Endodermal cell (in vitro differentiated cells): ENCODE results near the gene PPP2R3A. TPM values are rescaled to one million over a fixed set of nuclear protein-coding genes. Genes with fewer than 3 reads are reported as not detected.

Experiments
- DNase-seq: peaks from one replicate; pipeline ENCODE4 v3.0.0-alpha.2; 2017
- H3K27ac ChIP-seq: 2 replicates; pipeline ENCODE4 v1.5.1; 2013; ENCODE audit warnings: mild to moderate bottlenecking, low read depth, low read length, moderate library complexity
- H3K27me3 ChIP-seq: 2 replicates; pipeline ENCODE4 v1.6.1; 2013; ENCODE audit warnings: mild to moderate bottlenecking, low read length, moderate library complexity; ENCODE audit not compliant: insufficient read depth, control insufficient read depth, poor library complexity, severe bottlenecking
- H3K36me3 ChIP-seq: 2 replicates; pipeline ENCODE4 v1.7.0; 2013; ENCODE audit warnings: mild to moderate bottlenecking, low read length, moderate library complexity; ENCODE audit not compliant: control insufficient read depth, insufficient read depth
- H3K4me1 ChIP-seq: one replicate; pipeline ENCODE4 v1.7.0; 2013; ENCODE audit warnings: low read length; ENCODE audit not compliant: control insufficient read depth, insufficient read depth
- H3K4me3 ChIP-seq: 2 replicates; pipeline ENCODE4 v1.5.1; 2013; ENCODE audit warnings: mild to moderate bottlenecking, low read length, moderate library complexity
- H3K9ac ChIP-seq: 2 replicates; pipeline ENCODE4 v1.6.1; 2013; ENCODE audit warnings: mild to moderate bottlenecking, low read length, moderate library complexity; ENCODE audit not compliant: poor library complexity, severe bottlenecking; ENCODE audit errors: extremely low read depth
- H3K9me3 ChIP-seq: 2 replicates; pipeline ENCODE4 v1.6.1; 2013; ENCODE audit warnings: mild to moderate bottlenecking, low read length, moderate library complexity; ENCODE audit not compliant: control insufficient read depth
- H3K27ac Mint-ChIP-seq: 2 replicates; pipeline ENCODE4 v1.8.0; 2020; ENCODE audit warnings: mixed read lengths
- H3K27me3 Mint-ChIP-seq: 2 replicates; pipeline ENCODE4 v1.8.0; 2021; ENCODE audit warnings: mild to moderate bottlenecking, mixed read lengths; ENCODE audit not compliant: insufficient read depth
- H3K36me3 Mint-ChIP-seq: 2 replicates; pipeline ENCODE4 v1.8.0; 2020; ENCODE audit warnings: low read depth, mixed read lengths
- H3K4me1 Mint-ChIP-seq: 2 replicates; pipeline ENCODE4 v1.8.0; 2020; ENCODE audit warnings: mixed read lengths
- H3K4me3 Mint-ChIP-seq: 2 replicates; pipeline ENCODE4 v1.8.0; 2020; ENCODE audit warnings: mild to moderate bottlenecking, moderate library complexity, mixed read lengths
- H3K9me3 Mint-ChIP-seq: 2 replicates; pipeline ENCODE4 v1.8.0; 2020; ENCODE audit warnings: mild to moderate bottlenecking, mixed read lengths
- WGBS, 2 experiments: methylation state at CpG; one replicate each; pipeline versions ENCODE4 v1.1.5 to v1.1.7; 2013; ENCODE audit warnings: missing lambda C conversion rate in 2 of 2, mixed read lengths in 1 of 2; ENCODE audit not compliant: insufficient coverage in 1 of 2, insufficient read length in 1 of 2; 5-methylcytosine and 5-hydroxymethylcytosine counted together
- total RNA-seq, 2 donors: library from RNA; stranded (reverse); fragmentation: NEBNext Ultra II Directional in 1 of 2; extraction: Animal tissue kit (Norgen Biotek cat#: 25700) in 1 of 2; gene quantifications; 2 replicates in 1 of 2; 3 replicates in 1 of 2; pipeline ENCODE4 v1.2.1, GENCODE V29; 2021
- TF ChIP-seq, protein P1 (sequence below): fragments of 200-600 bp; sonication (generic); conservative IDR thresholded peaks from 2 replicates; pipeline ENCODE4 v1.5.0; 2021; ENCODE audit warnings: antibody characterized with exemption, mild to moderate bottlenecking

PPP2R3A gene
- total RNA-seq, 2 donors from 2014 or later = 12.5 to 16.5 TPM

DNA sequence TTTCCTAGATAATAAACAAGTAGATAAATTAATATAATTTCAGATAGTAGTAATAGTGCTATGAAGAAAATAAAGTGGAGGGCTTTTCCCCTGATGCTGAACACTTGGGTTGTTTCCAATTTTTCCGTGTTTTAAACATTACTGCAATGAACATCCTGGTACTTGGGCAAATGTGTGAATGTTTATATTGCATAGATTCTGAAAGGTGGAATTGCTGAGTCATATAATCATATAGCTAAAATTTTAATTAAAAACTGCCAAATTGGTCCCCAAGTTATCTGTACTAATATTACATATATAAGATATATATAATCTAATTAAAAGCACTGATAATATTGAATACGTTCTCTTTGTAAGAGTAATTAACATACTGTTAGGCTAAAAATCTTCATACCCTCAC lies 10.0 kb downstream of the PPP2R3A start:
- TF ChIP-seq, protein P1, sequence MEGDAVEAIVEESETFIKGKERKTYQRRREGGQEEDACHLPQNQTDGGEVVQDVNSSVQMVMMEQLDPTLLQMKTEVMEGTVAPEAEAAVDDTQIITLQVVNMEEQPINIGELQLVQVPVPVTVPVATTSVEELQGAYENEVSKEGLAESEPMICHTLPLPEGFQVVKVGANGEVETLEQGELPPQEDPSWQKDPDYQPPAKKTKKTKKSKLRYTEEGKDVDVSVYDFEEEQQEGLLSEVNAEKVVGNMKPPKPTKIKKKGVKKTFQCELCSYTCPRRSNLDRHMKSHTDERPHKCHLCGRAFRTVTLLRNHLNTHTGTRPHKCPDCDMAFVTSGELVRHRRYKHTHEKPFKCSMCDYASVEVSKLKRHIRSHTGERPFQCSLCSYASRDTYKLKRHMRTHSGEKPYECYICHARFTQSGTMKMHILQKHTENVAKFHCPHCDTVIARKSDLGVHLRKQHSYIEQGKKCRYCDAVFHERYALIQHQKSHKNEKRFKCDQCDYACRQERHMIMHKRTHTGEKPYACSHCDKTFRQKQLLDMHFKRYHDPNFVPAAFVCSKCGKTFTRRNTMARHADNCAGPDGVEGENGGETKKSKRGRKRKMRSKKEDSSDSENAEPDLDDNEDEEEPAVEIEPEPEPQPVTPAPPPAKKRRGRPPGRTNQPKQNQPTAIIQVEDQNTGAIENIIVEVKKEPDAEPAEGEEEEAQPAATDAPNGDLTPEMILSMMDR = no peak
- no peak for DNase-seq
- H3K9ac ChIP-seq = no peak overlapping the region
- Mint-ChIP-seq H3K36me3 (no peaks in the 10 kb centered on the region), H3K4me3 (no peak overlapping the region), H3K4me1 (peaks cover 29% of the 10 kb centered on the region), H3K27ac (no peak overlapping the region), H3K9me3 (no peaks in the 10 kb centered on the region), H3K27me3 (no peaks in the 10 kb centered on the region)
- H3K27ac ChIP-seq = no peak overlapping the region
- no peak overlapping the region for H3K4me3 ChIP-seq
- H3K9me3 ChIP-seq = no peaks in the 10 kb centered on the region
- H3K36me3 ChIP-seq = no peaks in the 10 kb centered on the region
- peaks cover 6% of the 10 kb centered on the region for H3K4me1 ChIP-seq
- H3K27me3 ChIP-seq = no peaks in the 10 kb centered on the region
- 53% methylated on average over 1 of the region's 2 CpGs; no CpG with 5 or more reads in 1 of the 2 experiments for WGBS, 2 experiments

DNA sequence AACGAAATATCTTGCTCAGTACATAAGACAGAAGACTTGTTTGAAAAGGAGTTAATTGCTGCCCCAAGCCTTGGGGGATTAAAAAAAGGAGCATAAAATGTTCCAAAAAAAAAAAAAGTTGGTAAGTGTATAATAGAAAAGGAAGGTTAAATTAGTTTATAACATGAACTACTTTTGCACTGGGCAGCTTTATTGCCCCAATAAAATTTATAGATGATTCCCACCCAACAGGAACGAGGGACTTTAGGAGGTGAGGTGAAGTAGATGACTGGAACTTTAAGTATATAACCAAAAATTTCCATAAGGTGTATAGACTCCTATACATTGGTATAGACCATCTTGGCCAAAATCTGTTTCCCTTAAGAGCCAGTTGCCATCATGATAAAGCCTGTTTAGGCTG lies 14.8 kb downstream of the PPP2R3A start:
- Histone ChIP-seq H3K9ac (no peak overlapping the region), H3K27ac (no peak overlapping the region), H3K27me3 (no peaks in the 10 kb centered on the region), H3K36me3 (no peaks in the 10 kb centered on the region), H3K4me1 (no peaks in the 10 kb centered on the region), H3K4me3 (no peak overlapping the region), H3K9me3 (peaks cover 8% of the 10 kb centered on the region)
- Mint-ChIP-seq H3K36me3 (no peaks in the 10 kb centered on the region), H3K4me1 (no peaks in the 10 kb centered on the region), H3K9me3 (no peaks in the 10 kb centered on the region), H3K27ac (no peak overlapping the region), H3K27me3 (no peaks in the 10 kb centered on the region), H3K4me3 (no peak overlapping the region)
- TF ChIP-seq, protein P1 = no peak
- 89 to 100% methylated on average over 1 of the region's 2 CpGs for WGBS, 2 experiments
- DNase-seq = no peak

DNA sequence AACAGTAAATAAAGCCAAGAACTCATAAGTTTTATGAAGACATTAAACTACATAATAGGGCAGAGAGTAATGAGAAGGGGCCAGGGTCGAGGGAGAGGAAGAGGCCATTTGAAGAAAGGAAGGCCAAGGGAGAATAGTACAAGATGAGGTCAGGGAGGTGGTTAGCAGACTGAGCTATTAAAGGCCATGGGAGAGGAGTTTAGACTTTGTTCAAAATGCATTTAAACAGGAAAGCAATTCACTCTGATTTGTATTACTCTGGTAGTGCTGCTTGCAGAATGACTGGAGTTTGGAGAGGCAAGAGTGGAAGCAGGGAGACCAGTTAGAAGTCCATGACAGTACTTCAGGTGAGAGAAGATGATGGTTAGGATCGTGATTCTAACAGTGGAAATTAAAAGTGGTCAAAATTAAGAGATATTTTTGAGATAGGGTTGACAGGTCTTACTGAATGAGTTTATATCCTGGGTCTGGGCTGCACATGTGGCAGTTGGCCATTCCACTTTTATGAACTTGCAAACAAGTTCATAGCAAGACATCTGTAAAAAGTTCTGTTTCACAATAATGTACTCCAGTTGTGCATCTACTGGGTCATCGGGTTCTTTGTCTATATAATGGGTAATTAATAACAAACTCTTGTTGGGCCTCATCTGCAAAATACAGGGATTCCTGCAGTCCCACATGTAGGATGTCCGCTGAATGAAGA lies 16.3 kb downstream of the PPP2R3A start:
- H3K4me1 ChIP-seq = no peaks in the 10 kb centered on the region
- no peaks in the 10 kb centered on the region for H3K9me3 Mint-ChIP-seq
- 84 to 92% methylated on average over 2 to 4 of the region's 4 CpGs for WGBS, 2 experiments
- H3K9ac ChIP-seq = no peak overlapping the region
- no peak for DNase-seq
- no peaks in the 10 kb centered on the region for H3K36me3 ChIP-seq
- H3K27ac Mint-ChIP-seq = no peak overlapping the region
- no peaks in the 10 kb centered on the region for H3K27me3 ChIP-seq
- no peak overlapping the region for H3K4me3 Mint-ChIP-seq
- H3K27ac ChIP-seq = no peak overlapping the region
- TF ChIP-seq, protein P1 = no peak
- no peaks in the 10 kb centered on the region for H3K27me3 Mint-ChIP-seq
- H3K36me3 Mint-ChIP-seq = no peaks in the 10 kb centered on the region
- no peak overlapping the region for H3K4me3 ChIP-seq
- H3K4me1 Mint-ChIP-seq = no peaks in the 10 kb centered on the region
- peaks cover 11% of the 10 kb centered on the region for H3K9me3 ChIP-seq
